Stimulated activated CD4-positive, alpha-beta T cell treated with anti-CD3 and anti-CD28 coated beads, Interleukin-15, amount 100 ng/mL, for 48 hours (primary cell): ENCODE measurements around the gene WWOX.

ENCODE experiments used
- DNase-seq, 2 donors: peaks; one replicate each; pipeline ENCODE4 v3.0.0-alpha.2; 2020; ENCODE audit warnings: low read depth in 2 of 2

WWOX gene

DNA sequence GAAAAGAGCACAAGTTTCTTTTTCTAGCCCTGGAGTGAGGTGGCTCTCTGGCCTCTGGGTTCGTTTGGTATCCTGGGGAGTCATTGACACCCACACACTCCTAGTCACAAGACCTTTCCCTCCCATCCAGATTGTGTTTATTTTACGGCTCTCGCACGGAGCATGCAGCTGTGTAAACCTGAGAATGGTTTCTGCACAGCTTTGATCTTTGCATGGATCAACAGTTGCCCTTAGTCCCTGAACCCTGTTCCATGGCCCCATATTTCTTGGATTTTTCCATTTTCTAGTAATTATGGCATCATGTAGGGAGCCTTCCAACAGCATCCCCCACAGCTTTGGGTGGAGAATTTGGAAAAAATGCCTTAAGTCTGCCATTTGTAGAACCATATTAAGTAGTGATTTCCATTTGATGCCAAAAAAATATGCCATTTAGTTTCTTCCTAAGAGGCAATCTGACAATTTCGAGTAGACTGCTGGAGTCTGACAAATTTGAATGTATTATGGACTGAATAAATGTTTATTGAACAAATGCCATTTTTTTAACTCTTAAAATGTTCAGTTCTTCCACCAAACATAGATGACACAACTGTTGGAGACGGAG is 197.7 kb downstream of the WWOX start:
- DNase-seq, result no peak

DNA sequence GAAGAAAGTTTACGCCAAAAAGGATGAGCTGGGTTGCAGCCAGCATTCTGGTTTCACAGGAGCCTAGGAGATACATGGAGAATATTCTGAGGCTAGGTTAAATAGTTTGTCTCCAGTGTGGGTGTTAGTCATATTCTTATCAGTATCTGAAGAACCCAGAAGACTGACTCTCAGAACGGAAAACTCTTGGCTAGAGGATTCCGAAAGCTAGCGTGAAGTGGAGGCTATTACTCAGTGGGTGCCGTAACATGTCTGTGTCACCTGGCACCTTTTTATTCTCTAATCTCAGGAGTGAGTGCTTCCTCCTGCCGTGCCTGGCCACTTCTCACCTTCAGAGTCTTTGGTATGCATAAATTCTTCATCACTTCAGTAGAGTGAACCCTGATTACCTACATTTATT is 199.5 kb downstream of the WWOX start:
- no peak for DNase-seq

- DNase-seq, result no peak
Measured at GRCh38 chr16:78300469-78300868, 201.0 kb downstream of the WWOX start.

GRCh38 chr16:78303946-78304345 is 204.5 kb downstream of the WWOX start:
- DNase-seq, result no peak

- DNase-seq, result no peak
Measured at GRCh38 chr16:78306361-78306760, 206.9 kb downstream of the WWOX start.

GRCh38 chr16:78307824-78308528 is 208.5 kb downstream of the WWOX start:
- DNase-seq, result no peak

GRCh38 chr16:78309763-78310162 is 210.3 kb downstream of the WWOX start:
- DNase-seq, result no peak

DNA sequence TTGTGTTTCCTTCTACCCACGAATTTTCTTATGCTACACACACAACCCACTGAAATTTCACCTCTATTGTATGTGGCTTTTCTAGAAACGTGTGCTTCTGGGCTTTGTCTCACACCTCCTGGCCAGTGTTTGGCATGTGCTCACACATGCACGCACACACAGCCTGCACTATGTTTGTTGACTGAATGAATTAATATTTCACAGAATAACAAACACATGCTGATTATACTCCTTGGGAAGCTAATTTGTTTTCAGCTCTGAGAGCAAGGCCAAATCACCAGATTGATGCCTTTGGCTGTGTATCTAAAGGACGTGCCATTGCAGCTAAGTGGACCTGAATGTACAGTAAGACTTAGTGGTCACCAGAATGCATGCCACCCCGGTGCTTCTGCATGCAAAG is 210.7 kb downstream of the WWOX start:
- no peak for DNase-seq

DNA sequence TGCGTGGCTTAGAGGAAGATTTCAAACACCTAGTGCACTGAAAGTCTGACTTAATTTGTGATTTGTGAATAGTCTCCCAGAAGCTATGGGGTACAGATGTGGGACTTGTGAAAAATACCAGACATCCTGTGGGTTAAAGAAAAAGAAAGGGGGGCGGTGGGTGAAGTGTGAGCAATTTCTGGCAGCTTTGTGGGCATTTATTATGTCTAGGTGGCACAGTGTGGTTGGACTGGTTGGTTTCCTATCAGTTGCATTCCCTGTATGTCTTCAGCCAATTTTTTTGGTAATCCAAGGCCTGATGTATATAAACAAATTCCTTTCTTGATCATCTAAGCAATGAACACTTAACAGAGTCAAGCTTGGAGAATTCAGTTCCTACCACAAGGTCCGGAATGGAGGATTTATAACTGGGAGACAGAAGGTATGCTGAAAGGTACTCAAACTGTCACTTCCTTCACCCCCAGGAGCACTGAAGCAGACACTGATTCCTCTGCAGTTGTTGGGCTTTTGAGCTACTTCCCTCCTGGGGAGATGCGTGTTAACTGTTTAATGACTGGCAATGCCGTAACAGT is 211.6 kb downstream of the WWOX start:
- DNase-seq, result no peak

GRCh38 chr16:78311831-78312230 is 212.4 kb downstream of the WWOX start:
- DNase-seq, result no peak

GRCh38 chr16:78317564-78318240 is 218.2 kb downstream of the WWOX start:
- no peak for DNase-seq

DNA sequence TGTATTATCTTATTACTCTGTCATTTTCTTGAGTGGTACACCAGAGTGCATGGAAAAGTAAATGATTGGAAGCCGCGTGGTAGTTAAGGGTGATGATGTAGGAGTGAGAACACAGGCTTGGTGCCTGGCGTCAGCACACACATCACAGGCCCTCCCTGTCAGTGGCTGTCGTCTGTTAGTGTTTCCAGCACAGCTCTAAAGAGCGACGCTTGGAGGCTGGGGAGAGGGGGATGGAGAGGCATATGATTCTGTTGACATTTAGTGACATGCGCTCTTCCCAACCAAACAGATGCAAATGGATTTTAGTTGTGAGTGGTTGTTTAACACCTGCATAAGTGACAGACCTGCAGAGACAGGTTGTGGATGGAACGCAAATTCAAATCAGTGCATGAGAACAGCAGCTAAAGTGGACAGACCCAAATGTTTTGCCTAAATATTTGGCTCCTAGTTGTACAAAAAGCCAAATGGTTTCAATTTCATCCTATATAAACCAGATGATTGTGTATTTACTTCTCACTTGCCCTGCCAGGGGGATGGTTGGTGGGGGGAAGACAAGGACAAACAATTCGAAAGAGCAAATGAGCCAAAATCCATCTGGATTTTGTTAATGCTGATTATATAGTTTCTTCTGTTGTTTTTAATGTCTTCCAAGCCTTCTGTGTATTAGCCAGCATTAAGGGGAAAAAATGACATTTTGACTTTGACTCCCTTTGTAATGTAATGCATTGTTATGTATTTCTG is 222.3 kb downstream of the WWOX start:
- no peak for DNase-seq

GRCh38 chr16:78323315-78323714 is 223.9 kb downstream of the WWOX start:
- DNase-seq, result no peak

- no peak for DNase-seq
Measured at GRCh38 chr16:78324649-78325285, 225.3 kb downstream of the WWOX start.

DNA sequence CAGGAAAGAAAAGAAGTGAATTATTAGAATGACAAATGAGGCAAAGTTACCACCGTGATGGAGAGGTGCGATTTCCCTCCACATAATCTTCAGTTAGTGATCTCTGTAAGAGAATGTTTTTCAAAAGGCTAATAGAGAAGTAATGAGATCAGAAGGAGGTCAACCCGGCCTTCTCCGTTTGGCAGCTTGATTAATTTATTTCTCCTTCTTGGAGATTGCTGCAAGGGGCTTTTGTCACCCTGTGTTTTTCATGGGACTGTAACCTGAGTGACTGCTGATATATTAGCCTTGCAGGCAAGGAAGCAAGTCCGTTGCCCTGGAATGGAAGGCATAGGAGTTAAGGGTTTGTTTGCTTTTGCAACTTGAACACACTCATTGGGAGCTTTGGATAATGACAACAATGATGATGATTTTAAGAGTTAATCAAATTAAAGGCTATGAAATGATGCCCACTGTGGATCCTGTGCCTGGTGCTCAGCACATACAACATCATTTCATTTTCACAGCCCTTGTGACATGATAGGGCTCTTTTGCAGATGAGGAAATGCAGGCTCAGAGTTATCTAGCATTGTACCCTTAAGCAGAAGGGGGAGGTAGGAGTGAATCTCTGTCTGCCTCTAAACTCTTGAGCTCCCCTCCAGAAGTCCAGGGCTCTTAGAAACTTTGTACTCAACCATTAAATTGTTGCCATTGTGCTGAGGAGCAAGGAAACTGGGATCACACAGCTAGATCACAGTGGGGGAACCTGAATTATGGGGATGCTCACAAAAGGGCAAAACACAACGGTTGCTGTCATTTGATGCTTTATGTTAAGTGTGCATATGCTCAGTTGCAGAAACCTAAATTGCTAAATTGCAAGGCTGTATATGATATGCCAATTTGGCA is 226.3 kb downstream of the WWOX start:
- DNase-seq, result no peak

- no peak for DNase-seq
Measured at GRCh38 chr16:78326731-78327130, 227.3 kb downstream of the WWOX start.

GRCh38 chr16:78331731-78332130 is 232.3 kb downstream of the WWOX start:
- DNase-seq, result no peak

DNA sequence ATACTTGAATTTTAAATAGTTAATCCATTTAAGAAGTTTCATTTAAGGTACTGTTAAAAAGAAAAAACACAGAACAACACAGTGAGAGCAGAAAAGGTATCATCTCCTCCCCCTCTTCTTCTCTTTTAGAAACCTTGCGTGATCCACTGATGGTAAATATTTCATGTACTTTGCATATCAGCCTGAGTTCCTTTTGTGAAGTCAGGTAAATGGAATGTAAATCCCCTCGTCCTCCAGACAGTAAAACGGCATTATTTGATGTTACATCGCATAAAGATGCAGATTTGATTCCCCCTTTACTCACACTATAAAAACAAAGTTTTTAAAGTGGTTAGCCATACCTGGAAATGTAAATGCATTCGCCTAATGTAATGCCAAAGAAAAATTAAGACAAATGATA is 234.4 kb downstream of the WWOX start:
- DNase-seq, result no peak

DNA sequence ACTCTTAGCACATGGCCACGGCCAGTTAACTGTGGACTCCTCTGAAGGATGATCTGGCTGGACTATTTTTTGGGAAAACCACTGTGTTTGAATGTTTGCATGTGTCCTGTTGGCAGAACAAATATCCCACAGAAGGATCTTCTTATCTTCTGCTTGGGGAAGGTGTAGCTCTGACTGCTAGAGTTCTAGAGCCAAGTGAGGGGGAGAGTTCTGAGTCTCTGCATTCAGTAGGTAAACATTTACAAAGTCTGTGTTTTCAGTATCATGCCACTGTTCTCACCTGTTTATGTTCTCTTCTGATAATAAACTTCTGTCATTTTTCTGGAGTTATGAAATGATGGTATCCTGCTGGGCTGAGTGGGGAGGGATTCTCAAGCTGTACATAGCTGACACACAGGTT is 241.1 kb downstream of the WWOX start:
- DNase-seq, result no peak

GRCh38 chr16:78348068-78348467 is 248.6 kb downstream of the WWOX start:
- DNase-seq, result no peak

GRCh38 chr16:78348886-78349285 is 249.4 kb downstream of the WWOX start:
- DNase-seq, result no peak
